ENCODE measurements around the gene TEX28. TPM values are rescaled to one million over a fixed set of nuclear protein-coding genes. Genes with fewer than 3 reads are reported as not detected.

Gene TEX28
- total RNA-seq, 6 experiments from 2014 or later = not detected

DNA sequence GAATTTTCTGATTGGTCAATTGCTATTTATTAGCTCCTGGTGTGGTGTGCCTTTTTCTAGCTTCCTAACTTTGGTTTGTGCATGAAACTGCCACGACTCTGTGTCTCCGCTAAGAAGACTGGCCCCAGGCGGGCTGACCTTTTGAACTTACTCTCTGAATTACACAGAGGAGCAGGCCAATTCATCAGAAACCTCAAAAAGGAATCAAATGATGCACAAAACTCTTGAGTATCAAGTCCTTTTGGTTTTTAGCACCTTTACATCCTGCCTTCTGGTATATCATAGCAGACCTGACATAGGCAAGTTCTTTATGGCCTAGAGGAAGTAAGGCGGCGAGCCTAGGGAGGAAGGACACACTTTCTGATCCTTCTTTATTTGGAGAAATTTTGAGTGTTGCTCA, 18.2 kb upstream of the TEX28 start:
- ATAC-seq (no peak), DNase-seq (peak in 1 of 3 donors; percentile 10)
- TF ChIP-seq POLR2A (IDR thresholded peaks at IDR 0.05) = no peak
- TF ChIP-seq, protein P1, sequence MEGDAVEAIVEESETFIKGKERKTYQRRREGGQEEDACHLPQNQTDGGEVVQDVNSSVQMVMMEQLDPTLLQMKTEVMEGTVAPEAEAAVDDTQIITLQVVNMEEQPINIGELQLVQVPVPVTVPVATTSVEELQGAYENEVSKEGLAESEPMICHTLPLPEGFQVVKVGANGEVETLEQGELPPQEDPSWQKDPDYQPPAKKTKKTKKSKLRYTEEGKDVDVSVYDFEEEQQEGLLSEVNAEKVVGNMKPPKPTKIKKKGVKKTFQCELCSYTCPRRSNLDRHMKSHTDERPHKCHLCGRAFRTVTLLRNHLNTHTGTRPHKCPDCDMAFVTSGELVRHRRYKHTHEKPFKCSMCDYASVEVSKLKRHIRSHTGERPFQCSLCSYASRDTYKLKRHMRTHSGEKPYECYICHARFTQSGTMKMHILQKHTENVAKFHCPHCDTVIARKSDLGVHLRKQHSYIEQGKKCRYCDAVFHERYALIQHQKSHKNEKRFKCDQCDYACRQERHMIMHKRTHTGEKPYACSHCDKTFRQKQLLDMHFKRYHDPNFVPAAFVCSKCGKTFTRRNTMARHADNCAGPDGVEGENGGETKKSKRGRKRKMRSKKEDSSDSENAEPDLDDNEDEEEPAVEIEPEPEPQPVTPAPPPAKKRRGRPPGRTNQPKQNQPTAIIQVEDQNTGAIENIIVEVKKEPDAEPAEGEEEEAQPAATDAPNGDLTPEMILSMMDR (IDR thresholded peaks at IDR 0.05) = no peak
- intact Hi-C loops (cut with DNase I) = no loop called here
- H3K27me3 ChIP-seq = no peaks in the 10 kb centered on the region
- H3K9me3 ChIP-seq = no peaks in the 10 kb centered on the region
- no peak overlapping the region for H3K27ac ChIP-seq
- WGBS (ENCODE audit: insufficient coverage, low coverage, low lambda C conversion rate, missing lambda C conversion rate) = 49% methylated on average over 5 of the region's 5 CpGs
- H3K36me3 ChIP-seq = no peaks in the 10 kb centered on the region
- H3K4me3 ChIP-seq = no peak overlapping the region
- no peaks in the 10 kb centered on the region for H3K4me1 ChIP-seq

DNA sequence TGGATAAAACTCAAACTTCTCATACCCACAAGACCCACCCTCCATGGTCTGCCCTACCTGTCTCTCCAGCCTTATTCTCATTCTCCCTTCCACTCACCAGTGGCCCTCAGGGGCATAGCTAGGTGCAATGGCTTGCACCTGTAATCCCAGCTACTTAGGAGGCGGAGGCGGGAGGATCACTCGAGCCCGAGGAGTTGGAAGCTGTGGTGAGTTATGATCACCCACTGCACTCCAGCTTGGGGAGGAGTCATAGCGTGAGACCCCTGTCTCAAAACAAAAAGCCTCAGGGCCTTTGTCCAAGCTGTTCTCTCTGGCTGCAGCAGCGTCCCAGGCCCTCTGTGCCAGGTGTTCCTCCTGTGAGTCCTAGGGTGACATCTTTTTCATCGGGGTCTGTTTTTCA, 17.2 kb upstream of the TEX28 start:
- no peaks in the 10 kb centered on the region for H3K4me1 ChIP-seq
- no peak for ATAC-seq
- WGBS (ENCODE audit: insufficient coverage, low coverage, low lambda C conversion rate, missing lambda C conversion rate) = 87% methylated on average over 5 of the region's 7 CpGs

DNA sequence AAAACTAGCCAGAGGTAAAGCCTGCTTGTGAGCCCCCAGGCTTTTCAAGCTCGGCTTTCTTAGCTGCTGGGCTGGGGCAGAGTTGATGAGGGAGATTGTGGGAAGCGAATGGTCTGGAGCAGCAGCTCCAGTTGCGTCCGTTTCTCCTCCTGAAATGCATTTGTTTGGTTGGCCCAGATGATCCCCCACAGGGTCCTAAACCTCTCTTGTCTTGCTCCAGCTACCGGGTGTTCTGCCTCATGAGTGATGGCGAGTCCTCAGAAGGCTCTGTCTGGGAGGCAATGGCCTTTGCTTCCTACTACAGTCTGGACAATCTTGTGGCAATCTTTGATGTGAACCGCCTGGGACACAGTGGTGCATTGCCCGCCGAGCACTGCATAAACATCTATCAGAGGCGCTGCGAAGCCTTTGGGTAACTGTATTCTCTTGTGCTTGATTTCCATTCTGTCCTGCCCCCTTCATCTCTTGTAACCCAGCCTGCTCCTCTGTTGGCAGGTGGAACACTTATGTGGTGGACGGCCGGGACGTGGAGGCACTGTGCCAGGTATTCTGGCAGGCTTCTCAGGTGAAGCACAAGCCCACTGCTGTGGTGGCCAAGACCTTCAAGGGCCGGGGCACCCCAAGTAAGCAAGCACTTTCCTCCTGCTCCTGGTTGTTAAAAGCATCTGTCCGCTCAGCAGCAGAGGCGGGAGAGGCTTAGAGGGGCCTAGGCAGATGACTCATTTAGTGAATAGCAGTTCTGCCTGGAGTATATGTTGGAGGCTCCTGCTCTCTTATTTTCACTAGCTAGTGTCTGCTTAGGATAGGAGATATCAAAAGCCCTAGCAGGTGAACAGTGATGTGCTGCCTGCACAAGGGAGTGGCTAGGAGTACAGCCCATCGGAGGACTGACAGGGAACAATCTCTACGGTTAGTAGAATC, 16.0 kb upstream of the TEX28 start:
- H3K9me3 ChIP-seq = no peaks in the 10 kb centered on the region
- ATAC-seq (no peak), DNase-seq (peak in 1 of 3 donors; percentile 45)
- H3K27ac ChIP-seq = no peak overlapping the region
- no peak overlapping the region for H3K4me3 ChIP-seq
- no peaks in the 10 kb centered on the region for H3K4me1 ChIP-seq
- WGBS (ENCODE audit: insufficient coverage, low coverage, low lambda C conversion rate, missing lambda C conversion rate) = 63% methylated on average over 15 of the region's 19 CpGs
- H3K27me3 ChIP-seq = no peaks in the 10 kb centered on the region
- H3K36me3 ChIP-seq = no peaks in the 10 kb centered on the region
- TF ChIP-seq POLR2A (IDR thresholded peaks at IDR 0.05) = no peak
- TF ChIP-seq, protein P1 (IDR thresholded peaks at IDR 0.05) = no peak
- intact Hi-C loops (cut with DNase I) = no loop called here

More for the DNA sequence above, 17.2 kb upstream of the TEX28 start:
- Histone ChIP-seq H3K36me3 (no peaks in the 10 kb centered on the region), H3K4me3 (no peak overlapping the region), H3K27ac (no peak overlapping the region), H3K9me3 (no peaks in the 10 kb centered on the region), H3K27me3 (no peaks in the 10 kb centered on the region)
- TF ChIP-seq, protein P1 (IDR thresholded peaks at IDR 0.05) = no peak
- no peak for TF ChIP-seq POLR2A (IDR thresholded peaks at IDR 0.05)
- intact Hi-C loops (cut with DNase I) = no loop called here
- DNase-seq = peak in 1 of 3 donors; percentile 11

DNA sequence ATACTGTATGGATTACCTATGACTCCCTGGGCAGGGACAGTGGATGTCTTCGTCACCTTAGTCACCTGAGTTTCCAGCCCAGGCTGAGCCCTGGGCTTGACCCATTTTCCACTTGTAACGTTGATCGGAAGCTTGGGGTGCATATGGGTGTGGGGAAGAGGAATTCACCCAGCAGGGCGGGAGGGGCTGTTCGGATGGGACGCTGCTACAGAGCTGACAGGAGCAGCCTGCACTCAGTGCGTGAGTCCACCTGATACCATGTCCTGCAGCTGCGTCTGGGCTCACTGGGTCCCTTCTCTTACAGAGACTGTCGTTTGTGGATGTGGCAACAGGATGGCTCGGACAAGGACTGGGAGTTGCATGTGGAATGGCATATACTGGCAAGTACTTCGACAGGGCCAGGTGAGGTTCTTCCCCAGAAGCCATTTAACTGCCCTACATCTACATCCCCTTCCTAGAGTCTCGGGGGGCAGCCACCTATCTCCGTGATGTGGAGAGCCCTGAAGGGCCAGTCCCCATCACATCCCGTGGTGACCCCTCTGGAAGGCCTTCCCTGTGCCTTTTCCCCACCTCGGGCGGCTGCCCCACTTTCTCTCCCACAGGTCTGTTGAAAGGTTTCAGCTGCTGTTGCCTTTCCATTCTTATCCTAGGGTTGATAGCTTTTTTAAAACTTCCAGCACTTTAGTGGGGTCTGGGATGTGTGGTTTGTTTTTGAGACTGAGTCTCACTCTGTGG, 14.3 kb upstream of the TEX28 start:
- Histone ChIP-seq H3K27ac (no peak overlapping the region), H3K36me3 (no peaks in the 10 kb centered on the region), H3K9me3 (no peaks in the 10 kb centered on the region), H3K27me3 (no peaks in the 10 kb centered on the region), H3K4me1 (no peaks in the 10 kb centered on the region), H3K4me3 (no peak overlapping the region)
- 67% methylated on average over 11 of the region's 16 CpGs for WGBS (ENCODE audit: insufficient coverage, low coverage, low lambda C conversion rate, missing lambda C conversion rate)
- TF ChIP-seq POLR2A (IDR thresholded peaks at IDR 0.05) = no peak
- TF ChIP-seq, protein P1 (IDR thresholded peaks at IDR 0.05) = no peak
- ATAC-seq (no peak), DNase-seq (peak in 1 of 3 donors; percentile 31)
- intact Hi-C loops (cut with DNase I) = no loop called here

Measured in right lobe of liver (tissue), 6 donors.